ENCODE measurements around the gene NSMCE4A. TPM values are rescaled to one million over a fixed set of nuclear protein-coding genes. Genes with fewer than 3 reads are reported as not detected.

The NSMCE4A gene
- total and polyA plus RNA-seq, 9 of the 15 experiments (the other 6 are each of a cell fraction or from before 2014, with no cell fraction given): 8.4 to 88.5 (median 46.4) TPM

DNA sequence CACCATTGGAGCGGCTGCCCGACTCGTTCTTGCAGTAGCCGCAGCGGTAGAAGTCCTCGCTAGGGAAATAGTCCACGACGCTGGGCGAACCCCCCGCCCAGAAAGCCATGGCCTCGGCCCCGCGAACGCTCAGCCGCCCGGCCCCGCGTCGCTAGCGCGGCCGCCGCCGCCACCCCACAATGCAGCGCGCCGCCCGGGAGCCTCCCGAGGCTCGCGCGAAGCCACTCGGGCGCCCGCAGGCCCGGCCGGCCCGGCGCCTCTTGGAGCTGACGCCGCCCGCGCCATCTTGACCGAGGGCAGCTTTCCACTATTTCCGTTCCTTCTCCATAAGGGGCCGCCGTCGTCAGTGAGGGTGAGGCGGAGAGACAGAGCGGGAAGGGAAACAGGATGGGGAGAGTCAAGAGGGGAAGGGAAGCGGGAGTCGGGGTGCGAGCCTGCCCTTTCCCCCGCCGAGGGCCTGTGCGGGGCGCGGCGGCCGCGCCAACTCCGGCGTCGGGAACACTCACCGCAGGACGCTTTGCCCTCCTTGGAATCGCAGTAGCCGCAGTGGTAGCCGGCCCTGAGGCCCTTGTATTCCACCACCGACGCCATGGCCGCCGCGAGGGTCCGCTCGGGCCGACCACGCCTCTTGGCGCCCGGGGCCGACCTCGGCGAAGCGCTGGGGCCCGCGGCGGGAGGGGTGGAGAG is 47.0 kb downstream of the NSMCE4A start, which contains the start of gene ATE1 (continued):
- TF ChIP-seq, protein P1, sequence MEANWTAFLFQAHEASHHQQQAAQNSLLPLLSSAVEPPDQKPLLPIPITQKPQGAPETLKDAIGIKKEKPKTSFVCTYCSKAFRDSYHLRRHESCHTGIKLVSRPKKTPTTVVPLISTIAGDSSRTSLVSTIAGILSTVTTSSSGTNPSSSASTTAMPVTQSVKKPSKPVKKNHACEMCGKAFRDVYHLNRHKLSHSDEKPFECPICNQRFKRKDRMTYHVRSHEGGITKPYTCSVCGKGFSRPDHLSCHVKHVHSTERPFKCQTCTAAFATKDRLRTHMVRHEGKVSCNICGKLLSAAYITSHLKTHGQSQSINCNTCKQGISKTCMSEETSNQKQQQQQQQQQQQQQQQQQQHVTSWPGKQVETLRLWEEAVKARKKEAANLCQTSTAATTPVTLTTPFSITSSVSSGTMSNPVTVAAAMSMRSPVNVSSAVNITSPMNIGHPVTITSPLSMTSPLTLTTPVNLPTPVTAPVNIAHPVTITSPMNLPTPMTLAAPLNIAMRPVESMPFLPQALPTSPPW (CRISPR knock-in tag; IDR thresholded peaks at IDR 0.05): peak; percentile 58; the same call in 1 of the 2 replicates
- TF ChIP-seq RBM22 (IDR thresholded peaks at IDR 0.05; ENCODE audit: low read depth, low read length, poor library complexity, severe bottlenecking): no peak
- TF ChIP-seq ZNF696 (CRISPR knock-in tag; conservative IDR thresholded peaks at IDR 0.05): no peak
- no peak for TF ChIP-seq ZNF184 (CRISPR knock-in tag; IDR thresholded peaks at IDR 0.05)
- TF ChIP-seq NFYB (IDR thresholded peaks at IDR 0.05; ENCODE audit: extremely low read depth, insufficient read length): no peak

DNA sequence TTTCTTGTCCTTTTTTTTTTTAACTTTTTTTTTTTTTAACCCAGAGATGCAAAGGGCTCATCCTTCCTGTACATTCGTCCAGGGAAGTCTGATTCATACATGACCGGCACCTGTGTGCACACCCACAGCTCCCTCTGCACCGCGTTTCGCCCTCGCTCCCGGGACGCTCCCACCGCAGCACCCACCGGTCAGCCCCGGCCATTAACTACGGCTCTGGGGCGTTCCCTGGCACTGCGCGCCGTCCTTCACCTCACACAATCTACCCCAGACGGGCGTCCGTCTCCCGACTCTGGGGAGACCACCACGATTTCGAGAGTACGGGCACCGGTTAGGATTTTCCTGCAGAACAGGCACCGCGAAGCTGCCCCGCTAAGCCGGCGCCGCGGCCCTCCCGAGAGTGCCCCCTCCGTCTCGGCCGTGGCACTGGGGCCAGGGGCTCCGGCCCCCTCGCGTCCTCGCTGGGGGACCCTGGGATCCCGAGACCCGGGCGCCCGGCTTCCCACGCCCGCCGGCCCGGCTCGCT is 47.6 kb downstream of the NSMCE4A start:
- Histone ChIP-seq H3K36me3 (ENCODE audit: control insufficient read depth, insufficient read depth, low read length) (peaks cover 7% of the 10 kb centered on the region; the same call in 1 of the 3 replicates), H4K20me1 (replicated peaks; ENCODE audit: control insufficient read depth, insufficient read depth, low read length) (no peaks in the 10 kb centered on the region), H3K4me3 (peak overlapping the region; percentile 80), H3K4me2 (ENCODE audit: insufficient read depth, low read length) (peak overlapping the region; percentile 81), H3K79me2 (ENCODE audit: control insufficient read depth, insufficient read depth, low read length) (peaks cover 31% of the 10 kb centered on the region), H3K27me3 (ENCODE audit: control insufficient read depth in 2 of 2, insufficient read depth in 2 of 2, low read length in 2 of 2) (no peaks in the 10 kb centered on the region), H3K27ac (ENCODE audit: extremely low read depth, low read depth, low read length) (peak overlapping the region; percentile 94), H3K9ac (ENCODE audit: insufficient read depth in 1 of 2, low read depth in 2 of 2, low read length in 2 of 2) (peak overlapping the region; percentile 91 to 99), H2AFZ (ENCODE audit: low read depth, low read length) (peak overlapping the region; percentile 84), H3K4me1 (replicated peaks in 1 of 2; ENCODE audit: control insufficient read depth in 2 of 2, insufficient read depth in 2 of 2, low read length in 2 of 2) (peaks cover 0 to 10% of the 10 kb centered on the region in 2 experiments; a peak in 3 of 5 replicates), H3K9me1 (ENCODE audit: control insufficient read depth, insufficient read depth, low read length) (no peaks in the 10 kb centered on the region), H3K9me3 (replicated peaks; ENCODE audit: control insufficient read depth, insufficient read depth, low read depth, low read length) (no peaks in the 10 kb centered on the region)
- under 1% methylated on average over 36 of the region's 48 CpGs for WGBS (ENCODE audit: insufficient coverage, low coverage, missing lambda C conversion rate)
- DNase-seq (ENCODE audit: extremely low read depth in 1 of 4, low spot score in 3 of 4) (peak in 3 of 4 experiments; percentile 38 to 56 (median 55)), FAIRE-seq (no peak), ATAC-seq (peak; percentile 75)
- in situ Hi-C loops (cut with MboI): no loop called here
- ChIA-PET POLR2A (interaction anchor here (0.6 to 2.3 kb wide), 4 partner anchors 9 to 1906 kb away, joined by 3 to 9 read pairs (median 4); no protein-coding TSS in a partner anchor), CTCF (ENCODE audit: low intra/inter-chr PET ratio) (no interaction called here)
- BruUV-seq (replicated peaks): no TSS peak
- intact Hi-C loops (cut with micrococcal nuclease): no loop called here
- no peak for TF ChIP-seq ZC3H4 (CRISPR knock-in tag; IDR thresholded peaks at IDR 0.05; ENCODE audit: borderline replicate concordance)
- no peak for TF ChIP-seq TCFL5 (CRISPR knock-in tag; conservative IDR thresholded peaks at IDR 0.05)
- TF ChIP-seq, protein P2, sequence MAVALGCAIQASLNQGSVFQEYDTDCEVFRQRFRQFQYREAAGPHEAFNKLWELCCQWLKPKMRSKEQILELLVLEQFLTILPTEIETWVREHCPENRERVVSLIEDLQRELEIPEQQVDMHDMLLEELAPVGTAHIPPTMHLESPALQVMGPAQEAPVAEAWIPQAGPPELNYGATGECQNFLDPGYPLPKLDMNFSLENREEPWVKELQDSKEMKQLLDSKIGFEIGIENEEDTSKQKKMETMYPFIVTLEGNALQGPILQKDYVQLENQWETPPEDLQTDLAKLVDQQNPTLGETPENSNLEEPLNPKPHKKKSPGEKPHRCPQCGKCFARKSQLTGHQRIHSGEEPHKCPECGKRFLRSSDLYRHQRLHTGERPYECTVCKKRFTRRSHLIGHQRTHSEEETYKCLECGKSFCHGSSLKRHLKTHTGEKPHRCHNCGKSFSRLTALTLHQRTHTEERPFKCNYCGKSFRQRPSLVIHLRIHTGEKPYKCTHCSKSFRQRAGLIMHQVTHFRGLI (CRISPR knock-in tag; IDR thresholded peaks at IDR 0.05): no peak
- no peak for TF ChIP-seq KAT2B (IDR thresholded peaks at IDR 0.05; ENCODE audit: low read depth, low read length)
- TF ChIP-seq KAT7 (CRISPR knock-in tag; IDR thresholded peaks at IDR 0.05; ENCODE audit: borderline replicate concordance): 0 out of 2 replicates have a peak, but pooled peaks have one; percentile 27
- TF ChIP-seq, protein P3, sequence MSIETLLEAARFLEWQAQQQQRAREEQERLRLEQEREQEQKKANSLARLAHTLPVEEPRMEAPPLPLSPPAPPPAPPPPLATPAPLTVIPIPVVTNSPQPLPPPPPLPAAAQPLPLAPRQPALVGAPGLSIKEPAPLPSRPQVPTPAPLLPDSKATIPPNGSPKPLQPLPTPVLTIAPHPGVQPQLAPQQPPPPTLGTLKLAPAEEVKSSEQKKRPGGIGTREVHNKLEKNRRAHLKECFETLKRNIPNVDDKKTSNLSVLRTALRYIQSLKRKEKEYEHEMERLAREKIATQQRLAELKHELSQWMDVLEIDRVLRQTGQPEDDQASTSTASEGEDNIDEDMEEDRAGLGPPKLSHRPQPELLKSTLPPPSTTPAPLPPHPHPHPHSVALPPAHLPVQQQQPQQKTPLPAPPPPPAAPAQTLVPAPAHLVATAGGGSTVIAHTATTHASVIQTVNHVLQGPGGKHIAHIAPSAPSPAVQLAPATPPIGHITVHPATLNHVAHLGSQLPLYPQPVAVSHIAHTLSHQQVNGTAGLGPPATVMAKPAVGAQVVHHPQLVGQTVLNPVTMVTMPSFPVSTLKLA (conservative IDR thresholded peaks at IDR 0.05): 0 out of 4 replicates have a peak, but pooled peaks of 1 of the 2 experiments have one; percentile 5
- no peak for TF ChIP-seq MAZ (CRISPR knock-in tag; conservative IDR thresholded peaks at IDR 0.05 in 1 of 2, IDR thresholded peaks at IDR 0.05 in 1 of 2)
- peak; percentile 20; the same call in 1 of the 2 replicates for TF ChIP-seq ZBTB7A (IDR thresholded peaks at IDR 0.05; ENCODE audit: borderline replicate concordance, control insufficient read depth, low read depth, low read length)
- peak; percentile 25 for TF ChIP-seq TAF1 (IDR thresholded peaks at IDR 0.05; ENCODE audit: control insufficient read depth, extremely low read depth, insufficient read depth, low read length, severe bottlenecking)

All from K562 (cell line).